ENCODE measurements around the gene CD164L2. TPM values are rescaled to one million over a fixed set of nuclear protein-coding genes. Genes with fewer than 3 reads are reported as not detected.
A peak's percentile ranks its signal among the peaks of the same experiment; 100 is the strongest.
"Not testable (repeated sequence)": the region's sequence is repeated elsewhere in the genome, so short reads cannot be mapped to it uniquely, and the experiment has no call there.

Gene CD164L2
- total RNA-seq, 1 experiment from 2014 or later: 0.63 TPM

GRCh38 chr1:27392096-27392777 lies 9.1 kb upstream of the CD164L2 start, which contains the start of gene GPR3:
TSS of gene GPR3 (plus strand) at chr1:27392622. CDS start at chr1:27393799, 1,177 bp downstream.
- Histone ChIP-seq H3F3A (ENCODE audit: insufficient read depth, low read depth) (no peaks in the 10 kb centered on the region), H3K79me2 (ENCODE audit: low read depth) (no peaks in the 10 kb centered on the region), H3K36me3 (ENCODE audit: low read depth) (no peaks in the 10 kb centered on the region), H3K27me3 (ENCODE audit: insufficient read depth, low read depth) (no peaks in the 10 kb centered on the region), H3K9me2 (ENCODE audit: insufficient read depth) (no peaks in the 10 kb centered on the region), H4K20me1 (ENCODE audit: insufficient read depth) (no peaks in the 10 kb centered on the region), H3K4me2 (peak within 1 kb of the TSS; percentile 85), H2AFZ (peak within 1 kb of the TSS; percentile 86), H3K4me3 (peak within 1 kb of the TSS; percentile 66), H3K9me3 (ENCODE audit: insufficient read depth, low read depth) (no peaks in the 10 kb centered on the region), H3K4me1 (replicated peaks; ENCODE audit: insufficient read depth) (no peaks in the 10 kb centered on the region), H3K27ac (no peak within 1 kb of the TSS)
- POLR2A ChIA-PET (ENCODE audit: unreplicated experiment): no interaction called here
- DNase-seq: peak; percentile 66 to 86
- CTCF ChIA-PET: interaction anchor here (0.6 kb wide), 1 partner anchor 1314 kb away, joined by 3 read pairs; no protein-coding TSS in a partner anchor
- TF ChIP-seq, protein P1, sequence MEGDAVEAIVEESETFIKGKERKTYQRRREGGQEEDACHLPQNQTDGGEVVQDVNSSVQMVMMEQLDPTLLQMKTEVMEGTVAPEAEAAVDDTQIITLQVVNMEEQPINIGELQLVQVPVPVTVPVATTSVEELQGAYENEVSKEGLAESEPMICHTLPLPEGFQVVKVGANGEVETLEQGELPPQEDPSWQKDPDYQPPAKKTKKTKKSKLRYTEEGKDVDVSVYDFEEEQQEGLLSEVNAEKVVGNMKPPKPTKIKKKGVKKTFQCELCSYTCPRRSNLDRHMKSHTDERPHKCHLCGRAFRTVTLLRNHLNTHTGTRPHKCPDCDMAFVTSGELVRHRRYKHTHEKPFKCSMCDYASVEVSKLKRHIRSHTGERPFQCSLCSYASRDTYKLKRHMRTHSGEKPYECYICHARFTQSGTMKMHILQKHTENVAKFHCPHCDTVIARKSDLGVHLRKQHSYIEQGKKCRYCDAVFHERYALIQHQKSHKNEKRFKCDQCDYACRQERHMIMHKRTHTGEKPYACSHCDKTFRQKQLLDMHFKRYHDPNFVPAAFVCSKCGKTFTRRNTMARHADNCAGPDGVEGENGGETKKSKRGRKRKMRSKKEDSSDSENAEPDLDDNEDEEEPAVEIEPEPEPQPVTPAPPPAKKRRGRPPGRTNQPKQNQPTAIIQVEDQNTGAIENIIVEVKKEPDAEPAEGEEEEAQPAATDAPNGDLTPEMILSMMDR (conservative IDR thresholded peaks at IDR 0.05): peak; percentile 39; the same call in 1 of the 2 replicates
- TF ChIP-seq EZH2 (IDR thresholded peaks at IDR 0.05; ENCODE audit: low read depth): no peak
- intact Hi-C loops (cut with micrococcal nuclease; ENCODE audit: unreplicated experiment): no loop called here
- no TSS peak for BruUV-seq (replicated peaks)

- no peak for TF ChIP-seq EZH2 (IDR thresholded peaks at IDR 0.05; ENCODE audit: low read depth)
- TF ChIP-seq, protein P1 (conservative IDR thresholded peaks at IDR 0.05): no peak
- Histone ChIP-seq H3F3A (ENCODE audit: insufficient read depth, low read depth) (no peaks in the 10 kb centered on the region), H3K4me3 (peak overlapping the region; percentile 66; the same call in 1 of the 2 replicates), H3K36me3 (ENCODE audit: low read depth) (no peaks in the 10 kb centered on the region), H3K4me2 (peak overlapping the region; percentile 85), H4K20me1 (ENCODE audit: insufficient read depth) (no peaks in the 10 kb centered on the region), H3K27me3 (ENCODE audit: insufficient read depth, low read depth) (no peaks in the 10 kb centered on the region), H3K27ac (no peak overlapping the region), H3K9me3 (ENCODE audit: insufficient read depth, low read depth) (no peaks in the 10 kb centered on the region), H2AFZ (no peak overlapping the region), H3K4me1 (replicated peaks; ENCODE audit: insufficient read depth) (no peaks in the 10 kb centered on the region), H3K9me2 (ENCODE audit: insufficient read depth) (no peaks in the 10 kb centered on the region), H3K79me2 (ENCODE audit: low read depth) (no peaks in the 10 kb centered on the region)
- intact Hi-C loops (cut with micrococcal nuclease; ENCODE audit: unreplicated experiment): no loop called here
- POLR2A ChIA-PET (ENCODE audit: unreplicated experiment): no interaction called here
- CTCF ChIA-PET: interaction anchor here (0.5 to 0.9 kb wide), 4 partner anchors 40 to 1315 kb away, joined by 3 to 16 read pairs (median 3); no protein-coding TSS in a partner anchor
- no TSS peak for BruUV-seq (replicated peaks)
- no peak for DNase-seq
These were observed 8.5 kb upstream of the CD164L2 start for GRCh38 chr1:27391511-27392095.

- no peak for TF ChIP-seq EZH2 (IDR thresholded peaks at IDR 0.05; ENCODE audit: low read depth)
- TF ChIP-seq, protein P1 (conservative IDR thresholded peaks at IDR 0.05): peak; percentile 87
- intact Hi-C loops (cut with micrococcal nuclease; ENCODE audit: unreplicated experiment): loop anchor here (1.0 kb wide), 1 partner anchor 87 kb away; no protein-coding TSS in a partner anchor
- Histone ChIP-seq H3K27ac (no peak overlapping the region), H3K9me2 (ENCODE audit: insufficient read depth) (no peaks in the 10 kb centered on the region), H3K79me2 (ENCODE audit: low read depth) (no peaks in the 10 kb centered on the region), H3K4me3 (no peak overlapping the region), H3F3A (ENCODE audit: insufficient read depth, low read depth) (no peaks in the 10 kb centered on the region), H3K27me3 (ENCODE audit: insufficient read depth, low read depth) (no peaks in the 10 kb centered on the region), H3K4me1 (replicated peaks; ENCODE audit: insufficient read depth) (no peaks in the 10 kb centered on the region), H2AFZ (no peak overlapping the region), H3K36me3 (ENCODE audit: low read depth) (no peaks in the 10 kb centered on the region), H3K9me3 (ENCODE audit: insufficient read depth, low read depth) (no peaks in the 10 kb centered on the region), H3K4me2 (no peak overlapping the region), H4K20me1 (ENCODE audit: insufficient read depth) (no peaks in the 10 kb centered on the region)
- DNase-seq: peak; percentile 55 to 71
- ChIA-PET POLR2A (ENCODE audit: unreplicated experiment) (no interaction called here), CTCF (interaction anchor here (0.7 to 2.0 kb wide), 4 partner anchors 87 to 92 kb away, joined by 3 to 7 read pairs (median 4); no protein-coding TSS in a partner anchor)
- no TSS peak for BruUV-seq (replicated peaks)
These were observed 5.3 kb upstream of the CD164L2 start for GRCh38 chr1:27388337-27389005.

DNA sequence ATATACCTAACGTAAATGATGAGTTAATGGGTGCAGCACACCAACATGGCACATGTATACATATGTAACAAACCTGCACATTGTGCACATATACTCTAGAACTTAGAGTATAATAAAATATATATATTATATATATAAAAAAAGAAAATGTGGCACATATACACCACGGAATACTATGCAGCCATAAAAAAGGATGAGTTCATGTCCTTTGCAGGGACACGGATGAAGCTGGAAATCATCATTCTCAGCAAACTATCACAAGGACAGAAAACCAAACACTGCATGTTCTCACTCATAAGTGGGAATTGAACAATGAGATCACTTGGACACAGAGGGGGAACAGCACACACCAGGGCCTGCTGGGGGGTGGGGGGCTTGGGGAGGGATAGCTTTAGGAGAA lies 1.7 kb upstream of the CD164L2 start:
- BruUV-seq (replicated peaks); H3K9me3 ChIP-seq (ENCODE audit: insufficient read depth, low read depth); H3K27me3 ChIP-seq (ENCODE audit: insufficient read depth, low read depth); H3K4me3 ChIP-seq; H3K4me2 ChIP-seq; H3K9me2 ChIP-seq (ENCODE audit: insufficient read depth); H2AFZ ChIP-seq; H4K20me1 ChIP-seq (ENCODE audit: insufficient read depth); H3K79me2 ChIP-seq (ENCODE audit: low read depth); H3F3A ChIP-seq (ENCODE audit: insufficient read depth, low read depth); intact Hi-C loops (cut with micrococcal nuclease; ENCODE audit: unreplicated experiment); H3K36me3 ChIP-seq (ENCODE audit: low read depth); CTCF ChIA-PET; H3K27ac ChIP-seq; DNase-seq; H3K4me1 ChIP-seq (replicated peaks; ENCODE audit: insufficient read depth): not testable (repeated sequence)
- POLR2A ChIA-PET (ENCODE audit: unreplicated experiment): interaction anchor here (0.7 kb wide), 1 partner anchor 388 kb away, joined by 6 read pairs; the partner anchor contains the start of gene STX12
